Uterus (tissue), 2 donors: Measurements from ENCODE around the gene SDHAF2.
"Not testable (repeated sequence)": the region's sequence is repeated elsewhere in the genome, so short reads cannot be mapped to it uniquely, and the experiment has no call there.

ENCODE experiments used
- POLR2A ChIP-seq, 2 donors: fragments of 450-650 bp; IDR thresholded peaks; one replicate each; pipeline ENCODE4 v1.6.1; 2016; ENCODE audit warnings: antibody characterized with exemption in 2 of 2, mild to moderate bottlenecking in 1 of 2, moderate library complexity in 1 of 2
- TF ChIP-seq, protein P1 (sequence below), 4 experiments: fragments of 200-600 bp in 2 of 4; fragments of 450-650 bp in 2 of 4; sonication (generic) in 2 of 4; IDR thresholded peaks; one replicate each; pipeline ENCODE4 v1.5.1; 2016 to 2019; ENCODE audit warnings: antibody characterized with exemption in 4 of 4, mild to moderate bottlenecking in 2 of 4, moderate library complexity in 1 of 4

DNA sequence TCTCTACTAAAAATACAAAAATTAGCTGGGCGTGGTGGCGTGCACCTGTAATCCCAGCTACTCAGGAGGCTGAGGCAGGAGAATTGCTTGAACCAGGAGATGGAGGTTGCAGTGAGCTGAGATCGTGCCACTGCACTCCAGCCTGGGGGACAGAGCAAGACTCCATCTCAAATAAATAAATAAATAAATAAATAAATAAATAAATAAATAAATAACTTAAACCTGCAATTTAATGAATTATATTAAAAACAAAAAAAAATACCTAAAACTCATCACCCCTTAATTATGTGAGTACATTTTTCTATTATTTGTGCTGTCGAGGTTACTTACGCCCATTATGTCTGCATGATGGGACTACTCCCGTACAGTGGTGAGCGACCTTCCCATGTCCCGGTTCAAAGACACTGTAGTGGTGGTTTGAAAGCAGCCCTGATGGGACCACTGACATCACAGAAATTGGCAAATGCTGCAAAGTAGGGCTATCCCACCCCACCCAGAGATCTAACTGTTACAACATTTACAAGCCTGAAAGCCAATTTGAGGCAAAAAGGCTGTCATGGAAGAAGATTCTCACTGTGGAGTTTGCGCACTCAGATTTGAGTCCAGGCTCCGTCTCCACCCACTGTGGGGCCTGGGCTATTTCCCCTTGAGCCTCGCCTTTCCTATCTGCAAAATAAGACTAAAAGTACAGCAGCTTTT lies 49.6 kb downstream of the SDHAF2 start:
- TF ChIP-seq, protein P1, sequence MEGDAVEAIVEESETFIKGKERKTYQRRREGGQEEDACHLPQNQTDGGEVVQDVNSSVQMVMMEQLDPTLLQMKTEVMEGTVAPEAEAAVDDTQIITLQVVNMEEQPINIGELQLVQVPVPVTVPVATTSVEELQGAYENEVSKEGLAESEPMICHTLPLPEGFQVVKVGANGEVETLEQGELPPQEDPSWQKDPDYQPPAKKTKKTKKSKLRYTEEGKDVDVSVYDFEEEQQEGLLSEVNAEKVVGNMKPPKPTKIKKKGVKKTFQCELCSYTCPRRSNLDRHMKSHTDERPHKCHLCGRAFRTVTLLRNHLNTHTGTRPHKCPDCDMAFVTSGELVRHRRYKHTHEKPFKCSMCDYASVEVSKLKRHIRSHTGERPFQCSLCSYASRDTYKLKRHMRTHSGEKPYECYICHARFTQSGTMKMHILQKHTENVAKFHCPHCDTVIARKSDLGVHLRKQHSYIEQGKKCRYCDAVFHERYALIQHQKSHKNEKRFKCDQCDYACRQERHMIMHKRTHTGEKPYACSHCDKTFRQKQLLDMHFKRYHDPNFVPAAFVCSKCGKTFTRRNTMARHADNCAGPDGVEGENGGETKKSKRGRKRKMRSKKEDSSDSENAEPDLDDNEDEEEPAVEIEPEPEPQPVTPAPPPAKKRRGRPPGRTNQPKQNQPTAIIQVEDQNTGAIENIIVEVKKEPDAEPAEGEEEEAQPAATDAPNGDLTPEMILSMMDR (IDR thresholded peaks at IDR 0.05) = not testable (repeated sequence)
- not testable (repeated sequence) for TF ChIP-seq POLR2A (IDR thresholded peaks at IDR 0.05)
